ENCODE measurements around the gene IGSF11.

IGSF11 gene

GRCh38 chr3:118863731-118864322 is 170.8 kb downstream of the IGSF11 start:
- no peak for DNase-seq

- DNase-seq: no peak
Measured at GRCh38 chr3:118859950-118860349, 174.7 kb downstream of the IGSF11 start.

DNA sequence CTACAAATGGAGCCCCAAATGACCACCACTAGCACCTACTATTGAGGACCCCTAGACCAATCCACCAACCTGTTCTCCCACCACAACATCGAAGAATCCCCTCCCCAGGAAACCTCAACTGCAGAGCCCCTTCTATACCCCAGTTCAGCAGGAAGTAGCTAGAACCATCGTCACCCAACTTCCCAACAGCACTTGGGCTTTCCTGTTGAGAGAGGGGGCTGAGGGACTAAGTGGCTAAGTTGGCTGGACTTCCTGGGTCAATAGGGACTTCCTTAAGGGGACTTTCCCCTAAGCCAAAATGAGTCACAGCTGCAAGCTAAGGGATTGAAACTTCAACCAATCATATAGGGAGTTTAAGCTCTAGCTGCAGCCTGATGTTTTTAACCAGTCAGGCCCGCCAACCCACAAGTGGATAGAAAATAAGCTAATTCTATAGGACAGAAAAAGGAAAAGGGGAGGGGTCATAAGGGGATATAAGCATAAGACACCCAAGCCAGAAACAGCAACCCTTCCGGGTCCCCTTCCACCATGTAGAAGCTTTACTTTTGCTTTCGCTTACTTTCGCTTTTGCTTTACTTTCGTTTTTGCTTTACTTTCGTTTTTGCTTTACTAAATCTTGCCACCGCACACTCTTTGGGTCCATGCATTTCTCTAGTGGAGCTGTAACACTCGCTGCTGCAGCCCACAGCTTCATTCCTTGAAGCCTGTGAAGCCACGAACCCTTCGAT is 183.0 kb downstream of the IGSF11 start:
- DNase-seq: peak; percentile 9

GRCh38 chr3:118850687-118851086 is 184.0 kb downstream of the IGSF11 start:
- DNase-seq: no peak
